ENCODE data around the gene ST3GAL4.
"Not testable (repeated sequence)": the region's sequence is repeated elsewhere in the genome, so short reads cannot be mapped to it uniquely, and the experiment has no call there.

The ST3GAL4 gene

GRCh38 chr11:126371595-126371994 is 16.1 kb downstream of the ST3GAL4 start:
- TF ChIP-seq POLR2A (IDR thresholded peaks at IDR 0.05; ENCODE audit: low read depth, low read length) (no peak), POLR2AphosphoS5 (IDR thresholded peaks at IDR 0.05; ENCODE audit: low read depth, low read length) (no peak), TAF1 (IDR thresholded peaks at IDR 0.05; ENCODE audit: borderline replicate concordance, low read depth, low read length) (no peak)
- DNase-seq (ENCODE audit: insufficient read length) (no peak), FAIRE-seq (no peak)

- FAIRE-seq = peak; percentile 72
Measured at GRCh38 chr11:126373389-126374066, 18.0 kb downstream of the ST3GAL4 start.

DNA sequence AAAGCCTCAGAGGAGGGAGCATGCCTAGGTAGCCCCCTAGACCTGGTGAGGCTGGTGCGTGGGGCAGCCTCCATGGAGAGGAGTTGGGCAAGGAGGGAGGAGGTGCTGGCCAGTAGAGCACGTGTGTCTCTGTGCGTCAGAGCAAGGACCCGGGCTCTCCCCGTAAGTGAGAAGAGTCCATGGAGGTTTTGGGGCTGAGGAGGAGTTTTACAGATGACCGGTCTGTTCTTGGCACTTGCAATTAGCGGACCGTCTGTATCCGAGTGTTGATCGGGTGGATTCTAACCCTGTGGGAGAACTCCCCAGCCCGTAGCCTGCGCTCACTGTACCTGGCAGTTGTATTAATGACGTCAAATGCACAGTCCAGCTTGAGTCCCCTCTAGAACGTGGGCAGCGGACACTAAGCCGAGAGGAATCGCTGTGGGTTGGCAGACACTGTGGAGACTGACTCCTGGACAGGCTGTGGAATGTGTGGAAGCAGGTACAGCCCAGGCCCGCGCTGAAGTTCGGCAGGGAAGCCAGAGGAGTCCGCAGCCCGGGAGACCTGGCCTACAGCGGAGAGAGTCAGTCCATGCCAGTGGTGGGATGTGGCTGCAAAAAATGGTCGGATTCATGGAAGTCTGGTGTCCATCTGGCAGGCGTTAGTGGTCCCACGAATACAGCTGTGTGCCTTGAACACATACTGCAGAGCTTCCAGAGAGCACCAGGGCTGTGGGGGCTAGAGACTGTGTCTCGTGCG is 19.2 kb downstream of the ST3GAL4 start:
- FAIRE-seq; DNase-seq (ENCODE audit: insufficient read length): not testable (repeated sequence)

More at GRCh38 chr11:126373389-126374066, 18.0 kb downstream of the ST3GAL4 start:
- DNase-seq (ENCODE audit: insufficient read length) = not testable (repeated sequence)

DNA sequence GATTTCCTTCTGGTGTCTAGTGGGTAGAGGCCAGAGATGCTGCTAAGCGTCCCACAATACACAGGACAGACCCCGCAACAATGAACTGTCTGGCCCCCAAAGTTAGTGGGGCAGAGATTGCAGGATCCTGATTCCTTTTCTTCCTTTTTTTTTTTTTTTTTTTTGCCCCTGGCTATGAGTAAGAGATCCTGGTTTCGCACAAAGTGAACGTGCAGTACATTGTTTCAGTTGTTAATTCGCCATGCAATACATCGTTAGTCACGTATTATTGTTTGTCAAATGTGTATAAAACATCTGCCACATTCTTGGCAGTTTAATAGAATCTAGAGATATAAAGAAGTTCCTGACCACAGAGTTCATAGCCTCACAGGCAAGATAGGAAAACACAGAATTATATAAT is 20.2 kb downstream of the ST3GAL4 start:
- DNase-seq (ENCODE audit: insufficient read length) = no peak
- no peak for FAIRE-seq
- TF ChIP-seq TAF1 (IDR thresholded peaks at IDR 0.05; ENCODE audit: borderline replicate concordance, low read depth, low read length) (no peak), POLR2AphosphoS5 (IDR thresholded peaks at IDR 0.05; ENCODE audit: low read depth, low read length) (no peak), POLR2A (IDR thresholded peaks at IDR 0.05; ENCODE audit: low read depth, low read length) (no peak)

- FAIRE-seq = no peak
- DNase-seq (ENCODE audit: insufficient read length) = no peak
- TF ChIP-seq POLR2AphosphoS5 (IDR thresholded peaks at IDR 0.05; ENCODE audit: low read depth, low read length) (no peak), TAF1 (IDR thresholded peaks at IDR 0.05; ENCODE audit: borderline replicate concordance, low read depth, low read length) (no peak), POLR2A (IDR thresholded peaks at IDR 0.05; ENCODE audit: low read depth, low read length) (no peak)
Measured at GRCh38 chr11:126378763-126379162, 23.3 kb downstream of the ST3GAL4 start.

GRCh38 chr11:126380909-126381308 is 25.4 kb downstream of the ST3GAL4 start:
- no peak for DNase-seq (ENCODE audit: insufficient read length)
- TF ChIP-seq POLR2AphosphoS5 (IDR thresholded peaks at IDR 0.05; ENCODE audit: low read depth, low read length) (no peak), TAF1 (IDR thresholded peaks at IDR 0.05; ENCODE audit: borderline replicate concordance, low read depth, low read length) (no peak)
- no peak for FAIRE-seq

DNA sequence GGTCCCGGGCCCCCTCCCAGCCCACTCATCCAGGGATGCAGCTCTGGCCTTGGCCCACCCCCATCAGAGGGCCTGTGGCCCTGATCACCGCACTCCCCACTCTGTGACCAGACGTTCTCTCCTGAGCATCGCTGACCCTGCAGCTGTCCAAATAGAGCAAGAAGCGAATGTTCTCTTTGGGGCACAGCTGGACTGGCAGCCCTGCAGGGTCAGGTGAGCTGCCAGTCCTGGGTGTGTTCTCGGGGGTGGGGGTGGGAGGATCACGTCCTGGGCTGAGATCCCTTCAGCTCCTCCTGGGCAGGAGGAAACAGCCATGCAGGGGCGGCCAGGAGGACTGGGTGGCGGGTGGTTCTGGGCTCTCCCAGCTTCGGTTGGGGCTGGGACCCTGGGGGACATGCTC is 26.5 kb downstream of the ST3GAL4 start:
- FAIRE-seq; DNase-seq (ENCODE audit: insufficient read length): not testable (repeated sequence)

DNA sequence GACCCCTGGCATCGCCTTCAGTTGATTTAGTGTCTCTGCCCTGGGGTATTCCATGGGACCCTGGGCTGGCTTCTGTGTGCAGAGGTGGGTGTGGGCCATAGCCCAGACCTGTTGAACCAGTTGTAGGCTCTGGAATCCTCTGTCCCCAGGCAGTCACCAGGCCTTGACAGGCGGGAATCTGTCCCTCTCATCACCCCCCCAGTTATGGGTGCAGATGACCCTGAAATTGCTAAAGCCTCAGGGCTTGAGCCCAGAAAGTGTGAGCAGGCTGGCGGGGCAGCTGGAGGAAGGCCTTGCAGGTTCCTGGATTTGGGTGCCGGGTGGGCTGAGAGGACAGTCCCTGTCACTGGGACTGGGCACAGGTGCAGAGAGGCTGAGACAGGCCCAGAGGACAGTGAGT is 27.2 kb downstream of the ST3GAL4 start:
- not testable (repeated sequence) for FAIRE-seq; DNase-seq (ENCODE audit: insufficient read length)

DNA sequence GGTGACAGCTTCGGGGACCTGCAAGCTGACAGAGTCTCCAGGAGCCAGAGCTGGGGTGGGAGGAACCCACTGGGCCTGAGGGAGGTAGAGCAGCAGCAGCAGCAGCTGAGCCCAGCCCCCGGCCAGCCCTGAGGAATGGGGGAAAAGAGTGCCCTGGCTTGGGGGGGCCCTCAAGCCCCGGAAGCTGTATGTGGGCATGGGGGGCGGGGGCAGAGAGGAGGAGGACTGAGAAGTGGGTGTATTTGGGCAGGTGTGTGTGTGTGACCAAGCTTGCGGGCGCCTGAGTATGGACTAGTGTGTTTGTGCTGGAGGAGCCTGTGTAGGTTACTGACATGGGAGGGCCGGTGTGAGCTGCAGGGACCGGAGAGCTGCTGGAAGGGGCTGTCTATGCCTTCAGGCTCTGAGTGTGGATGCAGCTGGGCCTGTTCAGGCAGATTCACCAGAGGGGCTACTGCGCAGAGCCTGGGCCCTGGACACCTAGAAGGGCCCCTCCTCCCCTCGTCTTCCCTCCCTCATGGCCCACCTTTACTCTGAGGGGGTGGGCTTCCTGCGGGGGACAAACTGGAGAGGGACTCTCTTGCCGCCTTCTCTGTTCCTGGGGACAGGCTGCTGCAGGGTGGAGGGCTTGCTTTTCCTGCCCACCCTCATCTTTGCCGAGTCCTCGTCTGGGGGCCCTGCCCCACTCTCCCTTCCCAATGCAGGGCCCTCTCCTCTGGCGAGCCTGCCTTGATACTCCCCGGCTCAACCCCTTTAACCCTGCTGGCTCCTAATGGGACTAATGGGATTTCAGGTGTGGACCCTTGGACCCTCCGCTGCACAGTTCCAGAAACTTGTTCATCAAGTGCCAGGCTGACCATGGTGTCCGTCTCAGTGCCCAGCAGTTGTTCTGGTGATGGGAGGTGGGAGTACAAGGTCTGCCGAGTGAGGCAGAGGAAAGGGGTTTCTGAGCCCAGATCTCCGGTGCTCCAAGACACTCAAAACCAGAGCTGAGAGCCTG is 28.2 kb downstream of the ST3GAL4 start:
- DNase-seq (ENCODE audit: insufficient read length) (no peak), FAIRE-seq (no peak)
- TF ChIP-seq POLR2A (IDR thresholded peaks at IDR 0.05; ENCODE audit: low read depth, low read length) (no peak), POLR2AphosphoS5 (IDR thresholded peaks at IDR 0.05; ENCODE audit: low read depth, low read length) (no peak), TAF1 (IDR thresholded peaks at IDR 0.05; ENCODE audit: borderline replicate concordance, low read depth, low read length) (no peak)

- FAIRE-seq = peak; percentile 5
- no peak for TF ChIP-seq TAF1 (IDR thresholded peaks at IDR 0.05; ENCODE audit: borderline replicate concordance, low read depth, low read length)
- TF ChIP-seq POLR2AphosphoS5 (IDR thresholded peaks at IDR 0.05; ENCODE audit: low read depth, low read length) = no peak
- no peak for TF ChIP-seq POLR2A (IDR thresholded peaks at IDR 0.05; ENCODE audit: low read depth, low read length)
- DNase-seq (ENCODE audit: insufficient read length) = no peak
Measured at GRCh38 chr11:126384449-126385070, 29.1 kb downstream of the ST3GAL4 start.

DNA sequence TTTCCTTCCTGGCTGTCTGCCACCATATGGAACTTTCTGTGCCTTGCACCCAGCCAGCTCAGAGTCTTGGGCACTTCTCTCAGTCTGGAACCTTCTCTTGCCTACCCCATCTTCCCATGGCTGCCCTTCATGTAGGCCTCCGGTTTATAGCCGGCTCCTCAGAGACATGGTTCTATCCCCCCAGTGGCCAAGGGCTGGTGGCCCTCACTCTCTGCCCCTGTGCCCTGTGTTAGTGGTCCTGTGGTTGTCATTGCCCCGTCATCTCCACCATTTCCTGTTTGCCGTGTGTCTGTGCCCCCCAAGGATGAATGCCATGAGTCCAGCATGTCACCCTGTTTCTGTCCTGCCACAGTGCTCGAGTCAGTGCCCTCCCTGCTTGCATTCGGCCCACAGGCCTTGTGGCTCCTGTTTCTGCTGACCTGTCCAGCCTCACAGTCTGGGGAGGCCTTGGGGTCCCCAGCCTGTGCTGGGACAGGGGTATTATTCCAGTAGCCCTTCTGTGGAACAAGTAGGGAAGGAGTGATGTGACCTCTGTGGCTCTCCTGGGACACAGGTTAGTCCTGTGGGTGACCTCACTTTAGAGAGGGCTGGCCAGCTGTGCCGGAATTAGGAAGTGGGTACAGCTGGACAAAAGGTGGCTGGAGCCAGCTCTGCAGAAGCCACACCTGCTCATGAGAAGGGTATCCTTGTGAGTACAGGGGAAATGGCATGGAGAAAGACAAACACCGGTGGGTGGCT is 30.7 kb downstream of the ST3GAL4 start:
- no peak for TF ChIP-seq TAF1 (IDR thresholded peaks at IDR 0.05; ENCODE audit: borderline replicate concordance, low read depth, low read length)
- no peak for TF ChIP-seq POLR2A (IDR thresholded peaks at IDR 0.05; ENCODE audit: low read depth, low read length)
- TF ChIP-seq POLR2AphosphoS5 (IDR thresholded peaks at IDR 0.05; ENCODE audit: low read depth, low read length) = no peak
- FAIRE-seq (no peak), DNase-seq (ENCODE audit: insufficient read length) (no peak)

- peak; percentile 9 for FAIRE-seq
Measured at GRCh38 chr11:126386729-126387071, 31.2 kb downstream of the ST3GAL4 start.

More at GRCh38 chr11:126386729-126387071, 31.2 kb downstream of the ST3GAL4 start:
- not testable (repeated sequence) for DNase-seq (ENCODE audit: insufficient read length)

Measured in GM12892 (cell line).